ENCODE data around the gene UTP4.
A peak's percentile ranks its signal among the peaks of the same experiment; 100 is the strongest.
"Not testable (repeated sequence)": the region's sequence is repeated elsewhere in the genome, so short reads cannot be mapped to it uniquely, and the experiment has no call there.

The UTP4 gene

GRCh38 chr16:69126801-69127200, 5.6 kb upstream of the UTP4 start:
- not testable (repeated sequence) for H3K27ac ChIP-seq (ENCODE audit: low read depth, low read length); H3K9ac ChIP-seq (ENCODE audit: low read length in 5 of 5); H3K36me3 ChIP-seq (ENCODE audit: control insufficient read depth in 5 of 5, insufficient read depth in 5 of 5, low read length in 5 of 5); H3K27me3 ChIP-seq (ENCODE audit: control insufficient read depth in 5 of 5, insufficient read depth in 4 of 5, low read length in 5 of 5); H3K9me3 ChIP-seq (ENCODE audit: control insufficient read depth in 5 of 5, low read length in 5 of 5); H3K4me3 ChIP-seq (ENCODE audit: low read depth in 1 of 5, low read length in 5 of 5)
- H3K4me1 ChIP-seq (ENCODE audit: control insufficient read depth in 5 of 5, insufficient read depth in 5 of 5, low read length in 5 of 5) = peaks cover 0 to 25% (median 19%) of the 10 kb centered on the region in 5 donors

- H3K4me1 ChIP-seq (ENCODE audit: control insufficient read depth in 5 of 5, insufficient read depth in 5 of 5, low read length in 5 of 5) = peaks cover 0 to 28% (median 22%) of the 10 kb centered on the region in 5 donors
- H3K27ac ChIP-seq (ENCODE audit: low read depth, low read length) = no peak overlapping the region
- no peaks in the 10 kb centered on the region for H3K9me3 ChIP-seq (ENCODE audit: control insufficient read depth in 5 of 5, low read length in 5 of 5)
- H3K9ac ChIP-seq (ENCODE audit: low read length in 5 of 5) = no peak overlapping the region
- H3K4me3 ChIP-seq (ENCODE audit: low read depth in 1 of 5, low read length in 5 of 5) = no peak overlapping the region
- H3K36me3 ChIP-seq (ENCODE audit: control insufficient read depth in 5 of 5, insufficient read depth in 5 of 5, low read length in 5 of 5) = peaks cover 0 to 6% (median 0%) of the 10 kb centered on the region in 5 donors
- H3K27me3 ChIP-seq (ENCODE audit: control insufficient read depth in 5 of 5, insufficient read depth in 4 of 5, low read length in 5 of 5) = no peaks in the 10 kb centered on the region
Measured at GRCh38 chr16:69127966-69128510, 4.4 kb upstream of the UTP4 start.

- no peak overlapping the region for H3K4me3 ChIP-seq (ENCODE audit: low read depth in 1 of 5, low read length in 5 of 5)
- H3K27me3 ChIP-seq (ENCODE audit: control insufficient read depth in 5 of 5, insufficient read depth in 4 of 5, low read length in 5 of 5) = no peaks in the 10 kb centered on the region
- no peaks in the 10 kb centered on the region for H3K9me3 ChIP-seq (ENCODE audit: control insufficient read depth in 5 of 5, low read length in 5 of 5)
- peaks cover 0 to 4% (median 0%) of the 10 kb centered on the region in 5 donors for H3K36me3 ChIP-seq (ENCODE audit: control insufficient read depth in 5 of 5, insufficient read depth in 5 of 5, low read length in 5 of 5)
- H3K9ac ChIP-seq (ENCODE audit: low read length in 5 of 5) = peak overlapping the region in 1 of 5 donors; percentile 54
- H3K4me1 ChIP-seq (ENCODE audit: control insufficient read depth in 5 of 5, insufficient read depth in 5 of 5, low read length in 5 of 5) = peaks cover 0 to 40% (median 36%) of the 10 kb centered on the region in 5 donors
- peak overlapping the region; percentile 92 for H3K27ac ChIP-seq (ENCODE audit: low read depth, low read length)
Measured at GRCh38 chr16:69130461-69130860, 2.0 kb upstream of the UTP4 start.

- Histone ChIP-seq H3K9ac (ENCODE audit: low read length in 5 of 5) (peak overlapping the region; percentile 77 to 95 (median 92)), H3K36me3 (ENCODE audit: control insufficient read depth in 5 of 5, insufficient read depth in 5 of 5, low read length in 5 of 5) (peaks cover 0 to 7% (median 0%) of the 10 kb centered on the region in 5 donors), H3K4me1 (ENCODE audit: control insufficient read depth in 5 of 5, insufficient read depth in 5 of 5, low read length in 5 of 5) (peaks cover 0 to 38% (median 36%) of the 10 kb centered on the region in 5 donors), H3K4me3 (ENCODE audit: low read depth in 1 of 5, low read length in 5 of 5) (peak overlapping the region; percentile 94 to 97 (median 95)), H3K27ac (ENCODE audit: low read depth, low read length) (peak overlapping the region; percentile 92), H3K27me3 (ENCODE audit: control insufficient read depth in 5 of 5, insufficient read depth in 4 of 5, low read length in 5 of 5) (no peaks in the 10 kb centered on the region), H3K9me3 (ENCODE audit: control insufficient read depth in 5 of 5, low read length in 5 of 5) (no peaks in the 10 kb centered on the region)
Measured at GRCh38 chr16:69131167-69131838, 1.1 kb upstream of the UTP4 start.

DNA sequence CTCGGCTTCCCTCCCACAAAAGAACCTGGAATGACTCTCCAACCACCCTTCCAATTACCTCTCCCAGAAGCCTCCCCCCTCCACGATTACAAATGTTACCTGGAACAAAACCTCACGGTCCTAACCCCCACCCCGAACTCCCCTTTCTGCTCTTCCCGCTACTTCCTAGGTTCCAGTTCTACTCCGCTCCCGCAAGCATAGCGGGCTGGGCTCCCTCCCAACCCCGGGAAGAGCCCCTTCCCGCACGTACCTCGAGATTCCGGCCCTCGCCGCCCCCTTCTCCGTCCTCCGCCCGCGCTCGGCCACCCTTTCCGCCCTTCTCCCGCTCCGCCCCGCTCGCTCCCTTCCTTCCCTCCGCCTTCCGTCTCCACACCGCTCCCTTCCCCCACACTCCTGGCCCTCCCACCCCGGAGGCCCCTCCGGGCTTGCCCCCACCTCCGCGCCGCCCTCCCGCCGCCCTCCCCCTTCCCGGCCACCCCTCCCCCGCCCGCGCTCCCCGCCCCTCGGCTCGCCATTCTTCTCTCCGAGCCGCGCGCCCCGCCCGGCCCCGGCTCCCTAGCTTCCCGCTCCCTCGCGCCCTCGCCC, 518 bp upstream of the UTP4 start:
- Histone ChIP-seq H3K9me3 (ENCODE audit: control insufficient read depth in 5 of 5, low read length in 5 of 5) (no peaks in the 10 kb centered on the region), H3K4me1 (ENCODE audit: control insufficient read depth in 5 of 5, insufficient read depth in 5 of 5, low read length in 5 of 5) (peaks cover 0 to 38% (median 30%) of the 10 kb centered on the region in 5 donors), H3K27me3 (ENCODE audit: control insufficient read depth in 5 of 5, insufficient read depth in 4 of 5, low read length in 5 of 5) (no peaks in the 10 kb centered on the region), H3K27ac (ENCODE audit: low read depth, low read length) (peak overlapping the region; percentile 92), H3K36me3 (ENCODE audit: control insufficient read depth in 5 of 5, insufficient read depth in 5 of 5, low read length in 5 of 5) (peaks cover 0 to 12% (median 3%) of the 10 kb centered on the region in 5 donors), H3K4me3 (ENCODE audit: low read depth in 1 of 5, low read length in 5 of 5) (peak overlapping the region; percentile 94 to 97 (median 95)), H3K9ac (ENCODE audit: low read length in 5 of 5) (peak overlapping the region; percentile 77 to 95 (median 92))

DNA sequence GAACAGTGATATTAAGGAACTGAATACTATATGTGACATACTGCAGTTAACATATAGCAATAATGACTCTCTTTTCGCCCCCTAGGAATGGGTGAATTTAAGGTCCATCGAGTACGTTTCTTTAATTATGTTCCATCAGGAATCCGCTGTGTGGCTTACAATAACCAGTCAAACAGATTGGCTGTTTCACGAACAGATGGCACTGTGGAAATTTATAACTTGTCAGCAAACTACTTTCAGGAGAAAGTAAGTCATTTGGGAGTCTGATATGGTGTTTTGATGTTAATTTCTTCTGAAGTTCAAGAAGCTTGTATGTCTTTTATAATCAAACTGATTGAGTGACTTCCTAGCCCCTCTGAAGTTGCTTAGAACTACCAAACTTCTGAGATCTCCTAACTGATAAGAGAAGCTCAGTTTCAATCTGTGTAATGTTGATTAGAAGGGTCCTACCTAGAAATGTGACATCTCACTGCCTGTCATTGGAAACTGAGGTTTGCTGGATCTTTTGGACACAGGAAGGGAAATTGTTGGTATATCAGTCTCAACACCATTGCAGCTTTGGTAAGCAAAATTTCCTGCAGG, 1.0 kb downstream of the UTP4 start:
- Histone ChIP-seq H3K9ac (ENCODE audit: low read length in 5 of 5) (peak overlapping the region; percentile 6 to 93 (median 90)), H3K4me3 (ENCODE audit: low read depth in 1 of 5, low read length in 5 of 5) (peak overlapping the region; percentile 86 to 97 (median 94))

DNA sequence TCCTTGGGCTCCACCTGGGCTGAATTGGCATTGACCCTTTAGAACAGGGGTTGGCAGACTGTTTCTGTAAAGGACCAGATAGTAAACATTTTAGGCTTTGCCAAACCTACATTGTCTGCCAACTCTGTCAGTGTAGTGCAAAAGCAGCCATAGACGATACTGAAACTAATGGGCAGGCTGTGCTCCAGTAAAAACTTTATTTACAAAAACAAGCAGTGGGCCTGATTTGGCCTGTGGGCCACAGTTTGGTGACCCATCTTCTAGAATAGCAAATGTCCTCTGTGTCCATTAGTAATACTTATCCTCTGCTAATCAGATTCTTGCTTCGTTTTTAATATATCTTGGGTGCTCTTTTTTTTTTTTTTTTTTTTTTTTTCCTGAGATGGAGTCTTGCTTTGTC, 6.2 kb downstream of the UTP4 start:
- no peaks in the 10 kb centered on the region for H3K27me3 ChIP-seq (ENCODE audit: control insufficient read depth in 5 of 5, insufficient read depth in 4 of 5, low read length in 5 of 5)
- peaks cover 23 to 65% (median 33%) of the 10 kb centered on the region in 5 donors for H3K36me3 ChIP-seq (ENCODE audit: control insufficient read depth in 5 of 5, insufficient read depth in 5 of 5, low read length in 5 of 5)
- H3K9ac ChIP-seq (ENCODE audit: low read length in 5 of 5) = no peak overlapping the region
- peaks cover 0 to 17% (median 11%) of the 10 kb centered on the region in 5 donors for H3K4me1 ChIP-seq (ENCODE audit: control insufficient read depth in 5 of 5, insufficient read depth in 5 of 5, low read length in 5 of 5)
- H3K4me3 ChIP-seq (ENCODE audit: low read depth in 1 of 5, low read length in 5 of 5) = no peak overlapping the region
- H3K9me3 ChIP-seq (ENCODE audit: control insufficient read depth in 5 of 5, low read length in 5 of 5) = no peaks in the 10 kb centered on the region
- no peak overlapping the region for H3K27ac ChIP-seq (ENCODE audit: low read depth, low read length)

More for the DNA sequence above, 1.0 kb downstream of the UTP4 start:
- Histone ChIP-seq H3K27ac (ENCODE audit: low read depth, low read length) (peak overlapping the region; percentile 80), H3K27me3 (ENCODE audit: control insufficient read depth in 5 of 5, insufficient read depth in 4 of 5, low read length in 5 of 5) (no peaks in the 10 kb centered on the region), H3K4me1 (ENCODE audit: control insufficient read depth in 5 of 5, insufficient read depth in 5 of 5, low read length in 5 of 5) (peaks cover 0 to 36% (median 30%) of the 10 kb centered on the region in 5 donors), H3K9me3 (ENCODE audit: control insufficient read depth in 5 of 5, low read length in 5 of 5) (no peaks in the 10 kb centered on the region), H3K36me3 (ENCODE audit: control insufficient read depth in 5 of 5, insufficient read depth in 5 of 5, low read length in 5 of 5) (peaks cover 4 to 25% (median 14%) of the 10 kb centered on the region in 5 donors)

GRCh38 chr16:69139464-69139863, 7.0 kb downstream of the UTP4 start:
- H3K36me3 ChIP-seq (ENCODE audit: control insufficient read depth in 5 of 5, insufficient read depth in 5 of 5, low read length in 5 of 5) = peaks cover 23 to 70% (median 33%) of the 10 kb centered on the region in 5 donors
- peaks cover 0 to 14% (median 4%) of the 10 kb centered on the region in 5 donors for H3K4me1 ChIP-seq (ENCODE audit: control insufficient read depth in 5 of 5, insufficient read depth in 5 of 5, low read length in 5 of 5)
- H3K27me3 ChIP-seq (ENCODE audit: control insufficient read depth in 5 of 5, insufficient read depth in 4 of 5, low read length in 5 of 5); H3K9ac ChIP-seq (ENCODE audit: low read length in 5 of 5); H3K9me3 ChIP-seq (ENCODE audit: control insufficient read depth in 5 of 5, low read length in 5 of 5); H3K27ac ChIP-seq (ENCODE audit: low read depth, low read length); H3K4me3 ChIP-seq (ENCODE audit: low read depth in 1 of 5, low read length in 5 of 5): not testable (repeated sequence)

GRCh38 chr16:69141014-69141413, 8.6 kb downstream of the UTP4 start:
- no peaks in the 10 kb centered on the region for H3K27me3 ChIP-seq (ENCODE audit: control insufficient read depth in 5 of 5, insufficient read depth in 4 of 5, low read length in 5 of 5)
- H3K9me3 ChIP-seq (ENCODE audit: control insufficient read depth in 5 of 5, low read length in 5 of 5) = no peaks in the 10 kb centered on the region
- H3K9ac ChIP-seq (ENCODE audit: low read length in 5 of 5) = peak overlapping the region in 1 of 5 donors; percentile 10
- peaks cover 0 to 21% (median 10%) of the 10 kb centered on the region in 5 donors for H3K4me1 ChIP-seq (ENCODE audit: control insufficient read depth in 5 of 5, insufficient read depth in 5 of 5, low read length in 5 of 5)
- H3K36me3 ChIP-seq (ENCODE audit: control insufficient read depth in 5 of 5, insufficient read depth in 5 of 5, low read length in 5 of 5) = peaks cover 23 to 76% (median 36%) of the 10 kb centered on the region in 5 donors
- H3K4me3 ChIP-seq (ENCODE audit: low read depth in 1 of 5, low read length in 5 of 5) = no peak overlapping the region
- peak overlapping the region; percentile 45 for H3K27ac ChIP-seq (ENCODE audit: low read depth, low read length)

- Histone ChIP-seq H3K27ac (ENCODE audit: low read depth, low read length) (no peak overlapping the region), H3K9ac (ENCODE audit: low read length in 5 of 5) (no peak overlapping the region), H3K9me3 (ENCODE audit: control insufficient read depth in 5 of 5, low read length in 5 of 5) (no peaks in the 10 kb centered on the region), H3K4me3 (ENCODE audit: low read depth in 1 of 5, low read length in 5 of 5) (no peak overlapping the region), H3K36me3 (ENCODE audit: control insufficient read depth in 5 of 5, insufficient read depth in 5 of 5, low read length in 5 of 5) (peaks cover 21 to 68% (median 38%) of the 10 kb centered on the region in 5 donors), H3K4me1 (ENCODE audit: control insufficient read depth in 5 of 5, insufficient read depth in 5 of 5, low read length in 5 of 5) (peaks cover 0 to 25% (median 14%) of the 10 kb centered on the region in 5 donors), H3K27me3 (ENCODE audit: control insufficient read depth in 5 of 5, insufficient read depth in 4 of 5, low read length in 5 of 5) (no peaks in the 10 kb centered on the region)
Measured at GRCh38 chr16:69141936-69142335, 9.5 kb downstream of the UTP4 start.
